Subcutaneous abdominal adipose tissue (tissue), 5 donors: Measurements from ENCODE around the gene LACRT.

ENCODE experiments used
- H3K27ac ChIP-seq: one replicate; pipeline ENCODE4 v1.7.0; 2013; ENCODE audit warnings: low read depth, mild to moderate bottlenecking, inconsistent platforms, low read length, moderate library complexity
- H3K27me3 ChIP-seq, 5 donors: one replicate each; pipeline ENCODE4 v1.7.0; 2013; ENCODE audit warnings: low read length in 5 of 5, inconsistent platforms in 1 of 5; ENCODE audit not compliant: control insufficient read depth in 5 of 5, insufficient read depth in 4 of 5
- H3K36me3 ChIP-seq, 5 donors: one replicate each; pipeline ENCODE4 v1.7.0; 2013; ENCODE audit warnings: low read length in 5 of 5; ENCODE audit not compliant: control insufficient read depth in 5 of 5, insufficient read depth in 5 of 5
- H3K4me1 ChIP-seq, 5 donors: one replicate each; pipeline ENCODE4 v1.7.0; 2013; ENCODE audit warnings: low read length in 5 of 5, mild to moderate bottlenecking in 3 of 5, moderate library complexity in 1 of 5; ENCODE audit not compliant: control insufficient read depth in 5 of 5, insufficient read depth in 5 of 5
- H3K4me3 ChIP-seq, 5 donors: one replicate each; pipeline ENCODE4 v1.7.0; 2013; ENCODE audit warnings: low read length in 5 of 5, low read depth in 1 of 5
- H3K9ac ChIP-seq, 5 donors: one replicate each; pipeline ENCODE4 v1.7.0; 2013; ENCODE audit warnings: low read length in 5 of 5, mild to moderate bottlenecking in 4 of 5, moderate library complexity in 3 of 5
- H3K9me3 ChIP-seq, 5 donors: one replicate each; pipeline ENCODE4 v1.7.0; 2013; ENCODE audit warnings: low read length in 5 of 5; ENCODE audit not compliant: control insufficient read depth in 5 of 5
- donor health status: healthy.
- donor health status: healthy.
- donor health status: healthy.
- donor health status: healthy.
- donor health status: healthy.

Gene LACRT

DNA sequence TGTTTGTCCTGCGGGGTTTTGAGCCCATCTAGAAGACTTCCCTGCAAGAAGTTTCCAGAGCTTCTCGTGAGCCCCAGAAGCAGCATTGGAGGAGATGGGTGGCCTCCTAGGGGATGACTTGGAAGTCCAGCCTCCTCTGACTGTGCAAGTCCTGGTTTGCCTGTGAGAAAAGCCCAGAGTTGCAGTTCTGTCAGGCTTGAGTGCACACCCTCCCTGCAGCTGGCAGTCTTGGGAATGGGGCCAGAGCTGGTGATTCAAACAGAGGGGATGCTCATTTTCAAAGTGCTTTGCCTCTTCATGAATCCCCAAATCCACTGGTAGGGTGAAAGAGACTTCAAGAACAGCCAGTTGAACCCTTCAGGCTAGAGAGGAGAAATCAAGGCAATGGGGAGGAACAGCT, 42.4 kb downstream of the LACRT start:
- peaks cover 2 to 45% (median 38%) of the 10 kb centered on the region in 5 donors for H3K4me1 ChIP-seq
- peaks cover 0 to 16% (median 8%) of the 10 kb centered on the region in 5 donors for H3K27me3 ChIP-seq
- no peak overlapping the region for H3K9ac ChIP-seq
- H3K27ac ChIP-seq, result no peak overlapping the region
- no peak overlapping the region for H3K4me3 ChIP-seq
- no peaks in the 10 kb centered on the region for H3K36me3 ChIP-seq
- no peaks in the 10 kb centered on the region for H3K9me3 ChIP-seq

DNA sequence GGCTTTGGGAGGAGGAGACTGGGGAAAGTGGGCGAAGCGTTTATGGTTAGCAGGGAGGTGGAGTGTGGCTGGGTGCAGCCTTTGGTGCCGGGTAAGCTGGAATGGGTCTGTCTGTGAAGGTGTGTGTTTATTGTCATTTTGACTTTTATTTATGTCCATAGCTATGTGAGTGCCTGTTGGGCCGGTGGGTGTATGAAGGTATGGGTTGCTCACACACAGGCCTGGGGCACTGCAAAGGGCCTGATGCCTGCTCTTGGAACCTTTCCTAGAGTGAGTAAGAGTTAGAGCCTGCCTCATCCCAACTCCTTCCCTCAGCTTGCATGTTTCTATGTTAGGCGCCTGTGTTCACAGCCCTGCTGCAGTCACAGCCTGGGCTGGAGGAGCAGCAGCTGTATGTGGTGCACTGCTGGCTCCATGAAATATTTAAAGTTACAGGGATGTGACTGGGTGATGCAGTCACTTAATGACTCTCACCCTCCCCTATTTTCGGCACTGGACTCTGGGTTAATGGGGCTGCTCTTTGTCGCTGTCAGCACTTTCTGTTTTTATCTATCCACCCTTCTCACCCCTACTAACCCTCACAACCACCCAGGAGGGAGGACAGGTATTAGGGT, 43.6 kb downstream of the LACRT start:
- Histone ChIP-seq H3K4me3 (no peak overlapping the region), H3K36me3 (no peaks in the 10 kb centered on the region), H3K9ac (peak overlapping the region in 1 of 5 donors; percentile 1), H3K9me3 (no peaks in the 10 kb centered on the region), H3K4me1 (peaks cover 2 to 57% (median 48%) of the 10 kb centered on the region in 5 donors), H3K27me3 (peaks cover 0 to 18% (median 10%) of the 10 kb centered on the region in 5 donors), H3K27ac (peak overlapping the region; percentile 81)

DNA sequence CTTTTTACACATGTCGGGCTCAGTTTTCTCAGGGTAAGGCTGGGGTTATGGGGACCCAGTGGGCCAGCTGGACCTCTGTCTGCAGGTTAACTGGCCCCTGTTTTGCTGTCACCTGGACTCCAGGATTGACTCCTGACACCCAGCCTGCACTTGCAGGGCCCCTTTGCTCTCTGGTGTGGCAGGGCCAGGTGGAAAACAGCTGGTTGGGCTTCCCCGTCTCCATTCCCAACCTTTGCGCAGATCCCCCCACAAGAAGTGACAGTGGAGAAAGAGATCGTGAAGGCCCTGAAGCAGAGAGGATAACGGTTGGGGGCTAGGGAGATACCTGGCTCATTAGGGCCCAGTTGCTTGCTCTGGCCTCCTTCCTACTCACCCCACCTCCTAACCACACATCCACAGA, 44.7 kb downstream of the LACRT start:
- peaks cover 0 to 21% (median 10%) of the 10 kb centered on the region in 5 donors for H3K27me3 ChIP-seq
- H3K27ac ChIP-seq, result peak overlapping the region; percentile 81
- no peaks in the 10 kb centered on the region for H3K36me3 ChIP-seq
- no peak overlapping the region for H3K4me3 ChIP-seq
- peaks cover 2 to 68% (median 55%) of the 10 kb centered on the region in 5 donors for H3K4me1 ChIP-seq
- peak overlapping the region in 1 of 5 donors; percentile 36 for H3K9ac ChIP-seq
- H3K9me3 ChIP-seq, result no peaks in the 10 kb centered on the region

DNA sequence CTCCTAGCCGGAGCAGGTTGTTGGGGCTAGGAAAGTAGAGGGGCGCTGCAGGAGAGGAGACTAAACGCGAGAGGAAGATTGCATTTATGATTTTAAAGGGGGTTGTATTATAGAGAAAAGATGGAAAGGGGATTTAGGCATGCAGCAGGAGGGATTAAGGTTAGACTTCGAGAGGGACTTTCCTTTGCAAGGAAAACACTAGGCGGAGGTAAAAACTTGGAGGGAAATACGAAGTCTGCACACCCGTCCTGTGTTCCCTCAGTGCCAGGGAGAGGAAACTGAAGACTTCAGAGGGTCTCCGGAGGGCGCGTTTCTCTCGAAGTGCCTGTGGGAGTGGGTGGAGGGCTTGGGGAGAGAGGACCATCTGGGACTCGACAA, 45.8 kb downstream of the LACRT start:
- H3K9me3 ChIP-seq, result no peaks in the 10 kb centered on the region
- peak overlapping the region in 4 of 5 donors; percentile 19 to 68 (median 49) for H3K9ac ChIP-seq
- peaks cover 0 to 4% (median 2%) of the 10 kb centered on the region in 5 donors for H3K36me3 ChIP-seq
- H3K27me3 ChIP-seq, result peaks cover 0 to 21% (median 10%) of the 10 kb centered on the region in 5 donors
- peak overlapping the region; percentile 81 for H3K27ac ChIP-seq
- peak overlapping the region; percentile 42 to 79 (median 53) for H3K4me3 ChIP-seq
- peaks cover 2 to 72% (median 58%) of the 10 kb centered on the region in 5 donors for H3K4me1 ChIP-seq

DNA sequence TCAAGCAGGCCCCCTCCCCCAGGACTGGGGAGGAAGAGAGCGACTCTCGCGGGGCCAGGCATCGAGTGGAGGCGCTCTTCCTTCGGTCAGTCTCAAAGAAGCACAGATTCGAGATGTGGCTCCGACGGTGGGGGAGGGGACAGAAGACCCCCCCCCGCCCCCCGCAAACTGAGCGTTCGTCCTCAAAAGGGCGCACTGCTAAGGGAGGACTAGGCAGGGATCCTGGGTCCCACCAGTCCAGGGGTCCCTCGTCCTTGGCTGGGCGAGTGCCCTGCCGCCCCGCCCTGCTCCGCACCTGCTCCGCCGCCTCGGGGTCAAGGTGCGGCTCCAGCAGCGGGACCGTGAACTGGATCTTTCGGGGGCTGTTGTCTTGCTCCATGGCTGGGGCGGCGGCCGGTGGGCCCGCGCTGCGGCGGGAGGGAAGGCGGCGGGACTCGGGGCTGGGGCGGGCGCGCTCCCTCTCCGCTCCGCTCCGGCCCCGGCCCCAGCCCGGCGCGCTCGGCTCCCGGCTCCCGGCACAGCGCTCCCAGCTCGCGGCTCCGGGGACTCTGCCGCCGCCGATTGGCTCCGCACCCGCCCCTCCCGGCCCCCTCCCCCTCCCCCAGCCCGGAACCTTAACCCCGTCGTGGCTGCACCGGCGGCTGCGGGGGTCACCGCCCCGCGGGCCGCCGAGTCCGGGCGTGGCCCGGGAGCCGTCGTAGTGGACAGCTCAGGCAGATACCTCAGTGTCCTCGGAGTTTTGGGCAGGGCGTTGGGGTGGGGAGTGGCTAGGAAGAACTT, 46.4 kb downstream of the LACRT start, which contains the start of gene PPP1R1A:
PPP1R1A (minus strand) TSS at position 550 of the 780 bp plus-strand sequence; CDS start at position 379, 171 bp downstream.
- peaks cover 0 to 21% (median 10%) of the 10 kb centered on the region in 5 donors for H3K27me3 ChIP-seq
- peak within 1 kb of the TSS; percentile 56 to 91 (median 73) for H3K9ac ChIP-seq
- H3K4me1 ChIP-seq, result peaks cover 2 to 72% (median 58%) of the 10 kb centered on the region in 5 donors
- peak within 1 kb of the TSS; percentile 61 to 94 (median 79) for H3K4me3 ChIP-seq
- H3K36me3 ChIP-seq, result peaks cover 0 to 10% (median 7%) of the 10 kb centered on the region in 5 donors
- peak within 1 kb of the TSS; percentile 85 for H3K27ac ChIP-seq
- H3K9me3 ChIP-seq, result no peaks in the 10 kb centered on the region

DNA sequence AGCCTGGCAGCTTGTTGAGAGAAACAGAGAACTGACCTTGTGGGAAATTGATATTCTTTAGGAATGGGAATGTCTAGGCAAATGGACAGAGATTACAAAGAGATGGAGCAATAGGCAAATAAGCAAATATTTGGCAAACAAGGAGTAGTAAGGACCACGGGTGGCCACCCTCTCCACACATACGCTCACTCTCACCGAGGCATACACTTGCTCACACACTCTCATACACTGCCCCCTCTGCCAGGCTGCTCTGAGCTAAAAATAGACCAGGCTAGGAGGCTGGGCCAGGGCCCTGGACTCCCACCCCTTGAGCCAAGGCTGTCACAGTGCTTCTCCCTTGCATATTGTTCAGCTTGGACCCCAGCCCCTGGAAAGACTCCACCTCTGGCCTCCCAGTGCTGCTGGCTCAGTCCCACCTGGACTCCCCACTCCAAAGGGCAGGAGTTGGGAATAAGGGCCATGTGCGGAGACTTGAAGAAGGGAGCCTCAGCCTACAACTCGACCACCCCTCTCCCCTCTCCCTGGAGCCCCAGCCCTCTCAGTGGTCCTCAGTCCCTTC, 47.3 kb downstream of the LACRT start:
- H3K9me3 ChIP-seq, result no peaks in the 10 kb centered on the region
- H3K27ac ChIP-seq, result peak overlapping the region; percentile 85
- H3K4me3 ChIP-seq, result peak overlapping the region; percentile 61 to 94 (median 79)
- peaks cover 0 to 21% (median 10%) of the 10 kb centered on the region in 5 donors for H3K27me3 ChIP-seq
- peaks cover 1 to 19% (median 16%) of the 10 kb centered on the region in 5 donors for H3K36me3 ChIP-seq
- H3K9ac ChIP-seq, result peak overlapping the region; percentile 59 to 91 (median 73)
- peaks cover 2 to 71% (median 58%) of the 10 kb centered on the region in 5 donors for H3K4me1 ChIP-seq

DNA sequence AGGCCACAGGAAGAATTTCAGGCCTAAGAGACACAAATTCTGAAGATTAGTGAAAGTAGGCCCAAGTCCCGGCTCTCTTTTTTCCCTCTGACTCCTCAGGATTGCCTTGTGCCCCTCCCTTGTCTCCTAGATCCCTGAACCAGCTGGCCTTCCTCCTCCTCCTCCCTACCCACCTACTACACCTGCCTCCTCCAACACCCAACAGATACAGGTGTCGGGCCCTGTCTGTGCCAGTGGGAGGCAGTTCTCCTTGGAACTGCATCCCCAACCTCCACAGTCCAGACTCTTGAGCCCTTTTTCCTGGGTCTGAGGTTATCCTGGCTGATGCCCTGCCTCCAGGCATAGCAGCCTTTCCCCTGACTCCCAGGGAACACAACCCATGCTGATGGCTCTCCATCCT, 48.1 kb downstream of the LACRT start:
- H3K9ac ChIP-seq, result peak overlapping the region; percentile 4 to 91 (median 59)
- peaks cover 0 to 21% (median 10%) of the 10 kb centered on the region in 5 donors for H3K27me3 ChIP-seq

DNA sequence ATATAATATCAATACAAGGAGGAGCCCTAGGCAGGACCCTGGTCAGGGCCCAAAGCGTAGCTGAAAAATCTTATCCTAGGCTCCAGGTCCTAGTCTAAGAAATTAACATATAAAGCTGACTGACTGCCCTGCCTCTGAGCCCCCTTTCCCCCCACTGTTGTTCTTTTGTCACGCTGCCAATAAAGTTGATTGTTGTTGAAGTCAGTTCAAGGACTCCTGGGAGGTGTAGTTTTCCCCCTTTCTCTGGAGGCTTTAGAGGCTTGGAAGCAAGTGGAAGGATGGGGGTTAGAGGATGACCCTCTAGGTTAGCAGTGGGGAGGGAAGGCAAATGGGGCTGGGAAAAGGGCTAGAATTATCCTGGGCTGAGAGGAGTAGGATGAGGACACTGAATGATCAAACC, 49.5 kb downstream of the LACRT start:
- Histone ChIP-seq H3K27ac (peak overlapping the region; percentile 74), H3K4me3 (no peak overlapping the region), H3K9ac (peak overlapping the region in 1 of 5 donors; percentile 6), H3K36me3 (peaks cover 4 to 33% (median 28%) of the 10 kb centered on the region in 5 donors), H3K9me3 (no peaks in the 10 kb centered on the region), H3K27me3 (peaks cover 0 to 21% (median 8%) of the 10 kb centered on the region in 5 donors), H3K4me1 (peaks cover 0 to 52% (median 41%) of the 10 kb centered on the region in 5 donors)

More for the DNA sequence above, 48.1 kb downstream of the LACRT start:
- H3K4me1 ChIP-seq, result peaks cover 2 to 64% (median 54%) of the 10 kb centered on the region in 5 donors
- peaks cover 4 to 26% (median 24%) of the 10 kb centered on the region in 5 donors for H3K36me3 ChIP-seq
- H3K9me3 ChIP-seq, result no peaks in the 10 kb centered on the region
- peak overlapping the region; percentile 61 to 94 (median 79) for H3K4me3 ChIP-seq
- H3K27ac ChIP-seq, result peak overlapping the region; percentile 74

DNA sequence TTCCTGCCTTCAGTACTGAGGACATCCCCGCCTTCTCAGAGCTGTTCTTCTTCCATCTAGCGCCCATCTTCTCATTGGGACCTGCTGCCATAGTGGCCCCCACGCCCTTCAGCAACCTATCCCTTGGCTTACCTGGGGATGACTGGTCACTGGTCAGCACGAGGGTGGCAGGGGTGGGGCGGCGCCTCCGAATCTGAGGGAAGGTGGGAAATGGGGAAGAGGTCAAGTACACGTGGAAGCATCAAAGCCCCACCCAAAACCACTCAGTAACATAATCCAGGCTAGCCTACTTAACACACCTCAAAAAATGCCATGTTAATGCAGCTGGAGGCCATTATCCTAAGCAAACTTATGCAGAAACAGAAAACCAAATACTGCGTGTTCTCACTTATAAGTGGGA, 50.6 kb downstream of the LACRT start:
- Histone ChIP-seq H3K27me3 (peaks cover 0 to 15% (median 7%) of the 10 kb centered on the region in 5 donors), H3K4me1 (peaks cover 2 to 52% (median 45%) of the 10 kb centered on the region in 5 donors), H3K9me3 (no peaks in the 10 kb centered on the region), H3K9ac (no peak overlapping the region), H3K27ac (no peak overlapping the region), H3K36me3 (peaks cover 4 to 33% (median 28%) of the 10 kb centered on the region in 5 donors), H3K4me3 (no peak overlapping the region)
